IMR-90 (cell line): Measurements from ENCODE around the gene IGLL1. TPM values are rescaled to one million over a fixed set of nuclear protein-coding genes. Genes with fewer than 3 reads are reported as not detected.

Experiments used
- ATAC-seq: fragments of 200-7000 bp; cut with Tn5 transposase; 2 replicates; pipeline ENCODE4 v1.9.1; 2020; ENCODE audit warnings: low read depth, mild to moderate bottlenecking, moderate library complexity
- BruUV-seq: library from RNA; stranded (reverse); fragments of 400-500 nt; replicated peaks from 2 replicates; lab custom pipeline; 2021; lab: Mats Ljungman, UMichigan
- CTCF ChIA-PET: fragments of 300-600 bp; formaldehyde crosslinking; extraction: SDS; loops from one replicate; lab custom pipeline; 2021; ENCODE audit warnings: antibody characterized with exemption; lab: Yijun Ruan, JAX
- POLR2A ChIA-PET: fragments of 300-600 bp; sonication (Branson Sonifier 250); formaldehyde crosslinking; loops from one replicate; lab custom pipeline; 2022; ENCODE audit warnings: antibody characterized with exemption; ENCODE audit not compliant: unreplicated experiment; lab: Charles Lee
- DNase-seq: peaks from one replicate; pipeline ENCODE4 v3.0.0; 2013
- H2AFZ ChIP-seq: replicated peaks from 2 replicates; pipeline ENCODE3; 2013; ENCODE audit warnings: low read length, mild to moderate bottlenecking; ENCODE audit not compliant: poor library complexity
- H2AK5ac ChIP-seq: 2 replicates; pipeline ENCODE4 v1.6.1; 2013; ENCODE audit warnings: low read depth, low read length, inconsistent platforms
- H2AK9ac ChIP-seq: replicated peaks from 2 replicates; pipeline ENCODE3; 2013; ENCODE audit warnings: mild to moderate bottlenecking, low read depth, low read length, moderate library complexity; ENCODE audit not compliant: poor library complexity
- H2BK120ac ChIP-seq: 2 replicates; pipeline ENCODE4 v1.6.1; 2013; ENCODE audit warnings: low read depth, low read length, inconsistent platforms
- H2BK15ac ChIP-seq: 3 replicates; pipeline ENCODE4 v1.6.1; 2013; ENCODE audit warnings: low read depth, low read length, inconsistent platforms
- H2BK20ac ChIP-seq: 2 replicates; pipeline ENCODE4 v1.6.1; 2013; ENCODE audit warnings: low read depth, mild to moderate bottlenecking, inconsistent platforms, low read length, moderate library complexity
- H2BK5ac ChIP-seq: 2 replicates; pipeline ENCODE4 v1.6.1; 2013; ENCODE audit warnings: mild to moderate bottlenecking, low read depth, low read length, inconsistent platforms; ENCODE audit not compliant: poor library complexity, severe bottlenecking
- H3K14ac ChIP-seq: replicated peaks from 2 replicates; pipeline ENCODE4 v1.6.1; 2013; ENCODE audit warnings: low read depth, low read length, inconsistent platforms
- H3K18ac ChIP-seq: 2 replicates; pipeline ENCODE4 v1.6.1; 2013; ENCODE audit warnings: low read depth, low read length, control low read depth
- H3K23ac ChIP-seq: 2 replicates; pipeline ENCODE4 v1.6.1; 2013; ENCODE audit warnings: low read depth, low read length, inconsistent platforms
- H3K27ac ChIP-seq: 2 replicates; pipeline ENCODE4 v1.5.1; 2013; ENCODE audit warnings: mild to moderate bottlenecking, control low read depth, low read length; ENCODE audit not compliant: insufficient read depth
- H3K27me3 ChIP-seq: 2 replicates; pipeline ENCODE4 v1.6.1; 2013; ENCODE audit warnings: low read length; ENCODE audit not compliant: control insufficient read depth, insufficient read depth
- H3K36me3 ChIP-seq: 2 replicates; pipeline ENCODE4 v1.6.1; 2013; ENCODE audit warnings: low read length, mixed read lengths; ENCODE audit not compliant: control insufficient read depth, insufficient read depth
- H3K4ac ChIP-seq: 2 replicates; pipeline ENCODE4 v1.6.1; 2013; ENCODE audit warnings: low read depth, low read length, inconsistent platforms
- H3K4me1 ChIP-seq: 2 replicates; pipeline ENCODE4 v1.6.1; 2013; ENCODE audit warnings: low read length, mixed read lengths; ENCODE audit not compliant: control insufficient read depth, insufficient read depth
- H3K4me2 ChIP-seq: 2 replicates; pipeline ENCODE4 v1.6.1; 2013; ENCODE audit warnings: low read depth, mild to moderate bottlenecking, control low read depth, low read length, moderate library complexity
- H3K4me3 ChIP-seq: 2 replicates; pipeline ENCODE4 v1.5.1; 2013; ENCODE audit warnings: low read depth, mild to moderate bottlenecking, control low read depth, low read length, moderate library complexity; ENCODE audit not compliant: insufficient read depth
- H3K56ac ChIP-seq: 2 replicates; pipeline ENCODE4 v1.6.1; 2013; ENCODE audit warnings: low read length, inconsistent platforms; ENCODE audit not compliant: insufficient read depth; ENCODE audit errors: extremely low read depth
- H3K79me1 ChIP-seq, 2 experiments: 2 replicates each; pipeline ENCODE4 v1.6.1; 2013; ENCODE audit warnings: low read length in 2 of 2, inconsistent platforms in 1 of 2, low read depth in 1 of 2
- H3K9ac ChIP-seq: 2 replicates; pipeline ENCODE4 v1.6.1; 2013; ENCODE audit warnings: low read depth, low read length, control low read depth
- H3K9me1 ChIP-seq: 2 replicates; pipeline ENCODE4 v1.6.1; 2013; ENCODE audit warnings: low read length, inconsistent platforms; ENCODE audit not compliant: insufficient read depth
- H3K9me3 ChIP-seq: 2 replicates; pipeline ENCODE4 v1.6.1; 2013; ENCODE audit warnings: low read length; ENCODE audit not compliant: control insufficient read depth, insufficient read depth
- H4K20me1 ChIP-seq: 2 replicates; pipeline ENCODE4 v1.6.1; 2013; ENCODE audit warnings: low read length, inconsistent platforms; ENCODE audit not compliant: insufficient read depth
- H4K5ac ChIP-seq: 2 replicates; pipeline ENCODE4 v1.6.1; 2013; ENCODE audit warnings: mild to moderate bottlenecking, low read depth, low read length, control low read depth
- H4K8ac ChIP-seq, 2 experiments: 2 replicates each; pipeline ENCODE4 v1.6.1; 2013; ENCODE audit warnings: low read depth in 2 of 2, low read length in 2 of 2, control low read depth in 1 of 2, inconsistent platforms in 1 of 2
- H4K91ac ChIP-seq: 2 replicates; pipeline ENCODE4 v1.6.1; 2013; ENCODE audit warnings: low read depth, low read length, inconsistent platforms; ENCODE audit not compliant: insufficient read depth
- CHD1 ChIP-seq: IDR thresholded peaks from 2 replicates; pipeline ENCODE4 v1.6.1; 2012; ENCODE audit warnings: low read depth, low read length, improper control_type of control experiment
- FOS ChIP-seq: fragments of 150-350 bp; IDR thresholded peaks from 2 replicates; pipeline ENCODE4 v1.6.1; 2016; ENCODE audit warnings: low read depth, low read length
- WGBS, 2 experiments: methylation state at CpG; one replicate each; pipeline versions ENCODE4 v1.1.5 to v1.1.7; 2013; ENCODE audit warnings: missing lambda C conversion rate in 2 of 2; ENCODE audit not compliant: insufficient read length in 1 of 2; ENCODE audit errors: extremely low coverage in 2 of 2; 5-methylcytosine and 5-hydroxymethylcytosine counted together
- dilution Hi-C: fragments of 300-500 bp; cut with HindIII; formaldehyde crosslinking; loops from one replicate; pipeline ENCODE4 v1.14.3; 2018; ENCODE audit warnings: low sequenced_read_pairs; ENCODE audit not compliant: unreplicated experiment
- in situ Hi-C: fragments of 300-500 bp; cut with MboI; formaldehyde crosslinking; loops from 3 replicates; pipeline ENCODE4 v1.14.3; 2019; ENCODE audit warnings: low sequenced_read_pairs, inconsistent platforms, mixed read lengths
- intact Hi-C: fragments of 100-400 bp; cut with micrococcal nuclease; formaldehyde crosslinking; loops from 2 replicates; pipeline ENCODE4 v1.10.0; 2022
- polyA plus RNA-seq, 3 experiments: library from polyadenylated mRNA; depleted of rRNA; stranded (reverse); fragments of >200 nt; gene quantifications; 2 replicates each; pipeline ENCODE4 v1.2.3, GENCODE V29; 2012; ENCODE audit warnings: low replicate concordance in 1 of 3
- total RNA-seq: library from RNA; depleted of rRNA; stranded (reverse); fragments of >200 nt; gene quantifications from 2 replicates; pipeline ENCODE4 v1.2.3, GENCODE V29; 2012

The IGLL1 gene
- total and polyA plus RNA-seq, 2 of the 4 experiments (the other 2 are of a cell fraction), result not detected

- Histone ChIP-seq H4K8ac (no peak overlapping the region), H3K9me1 (no peaks in the 10 kb centered on the region), H3K9me3 (peaks cover 8% of the 10 kb centered on the region), H2BK15ac (no peak overlapping the region), H2BK5ac (peak overlapping the region; percentile 54), H2AK9ac (no peak overlapping the region), H4K5ac (no peak overlapping the region), H3K9ac (no peak overlapping the region), H3K23ac (no peak overlapping the region), H3K27me3 (no peaks in the 10 kb centered on the region; the same call in 1 of the 2 replicates), H2BK120ac (no peak overlapping the region), H3K56ac (no peak overlapping the region), H2AK5ac (no peak overlapping the region), H3K18ac (no peak overlapping the region), H2BK20ac (no peak overlapping the region), H3K4me2 (no peak overlapping the region), H3K14ac (no peak overlapping the region), H3K27ac (no peak overlapping the region), H3K36me3 (no peaks in the 10 kb centered on the region), H3K4me3 (no peak overlapping the region), H4K20me1 (no peaks in the 10 kb centered on the region), H3K4me1 (no peaks in the 10 kb centered on the region), H3K79me1 (no peaks in the 10 kb centered on the region), H3K4ac (no peak overlapping the region), H4K91ac (no peak overlapping the region), H2AFZ (no peak overlapping the region)
- DNase-seq, result no peak
- BruUV-seq, result no TSS peak
- in situ Hi-C loops, result no loop called here
- dilution Hi-C loops, result no loop called here
- POLR2A ChIA-PET, result no interaction called here
- no peak for TF ChIP-seq CHD1
- TF ChIP-seq FOS, result no peak
- intact Hi-C loops, result no loop called here
- CTCF ChIA-PET, result no interaction called here
- no peak for ATAC-seq
- WGBS, 2 experiments, result 38 to 100% methylated on average over 4 of the region's 4 CpGs
Measured at GRCh38 chr22:23550049-23550650, 29.9 kb downstream of the IGLL1 start.
